Measurements from ENCODE around the gene TEX29. TPM values are rescaled to one million over a fixed set of nuclear protein-coding genes. Genes with fewer than 3 reads are reported as not detected.

TEX29 gene
- total and polyA plus RNA-seq, 10 of the 15 experiments (the other 5 are each of a cell fraction or from before 2014, with no cell fraction given), result 0.14 to 0.30 (median 0.22) TPM; not detected in 7

DNA sequence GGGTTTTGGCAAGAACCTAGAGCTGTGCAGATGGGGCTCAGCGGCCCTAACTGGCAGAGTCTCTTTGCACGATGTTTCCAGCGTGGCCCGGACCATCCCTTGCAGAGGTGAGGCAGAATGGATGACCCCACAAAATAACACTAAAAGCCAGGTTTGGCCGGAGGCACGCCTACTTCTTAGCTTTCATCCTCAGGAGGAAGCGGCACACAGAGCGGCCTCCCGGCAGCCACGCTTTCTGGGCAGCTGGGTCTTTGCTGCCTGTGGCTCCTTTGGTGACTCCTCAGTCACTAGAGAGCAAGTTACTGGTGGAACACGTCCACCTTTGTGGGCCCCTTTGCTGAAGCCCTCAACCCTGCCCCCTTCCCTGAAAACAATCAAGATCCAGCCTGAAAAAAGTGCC lies 25.2 kb downstream of the TEX29 start:
- Histone ChIP-seq H3K4me1 (ENCODE audit: control insufficient read depth, insufficient read depth, low read length) (no peaks in the 10 kb centered on the region), H3K36me3 (ENCODE audit: control insufficient read depth in 2 of 2, insufficient read depth in 2 of 2, low read length in 1 of 2) (no peaks in the 10 kb centered on the region; a peak in 1 of 4 replicates), H3K27me3 (replicated peaks in 1 of 2; ENCODE audit: control insufficient read depth in 2 of 2, insufficient read depth in 2 of 2, low read length in 1 of 2) (no peaks in the 10 kb centered on the region), H2AFZ (ENCODE audit: control insufficient read depth, low read depth, low read length) (no peak overlapping the region), H3K4me3 (no peak overlapping the region), H4K20me1 (ENCODE audit: control insufficient read depth, insufficient read depth) (no peaks in the 10 kb centered on the region), H3K27ac (ENCODE audit: control insufficient read depth, insufficient read depth) (no peak overlapping the region), H3K79me2 (ENCODE audit: control insufficient read depth, insufficient read depth, low read length) (no peaks in the 10 kb centered on the region), H3K9me3 (replicated peaks; ENCODE audit: control insufficient read depth, insufficient read depth, low read length) (no peaks in the 10 kb centered on the region), H3K9ac (ENCODE audit: control insufficient read depth, insufficient read depth, low read length) (no peak overlapping the region), H3K4me2 (ENCODE audit: control insufficient read depth, insufficient read depth) (no peak overlapping the region)
- intact Hi-C loops (cut with micrococcal nuclease; ENCODE audit: unreplicated experiment) (no loop called here), in situ Hi-C loops (cut with MboI) (no loop called here)
- ChIA-PET CTCF (no interaction called here), SMC1A (ENCODE audit: uncharacterized antibody, unreplicated experiment) (no interaction called here), POLR2A (no interaction called here), RAD21 (ENCODE audit: unreplicated experiment) (no interaction called here)
- DNase-seq (ENCODE audit: low read depth, low spot score) (no peak), FAIRE-seq (no peak), ATAC-seq (no peak)
- no TSS peak for BruUV-seq (replicated peaks)
- 70% methylated on average over 11 of the region's 11 CpGs for WGBS (ENCODE audit: insufficient coverage, insufficient replicate concordance, low lambda C conversion rate, missing lambda C conversion rate)
- no peak for TF ChIP-seq HDAC2 (IDR thresholded peaks at IDR 0.05)
- no peak for TF ChIP-seq MTA3 (IDR thresholded peaks at IDR 0.05; ENCODE audit: borderline replicate concordance, low read length)
- TF ChIP-seq IKZF2 (IDR thresholded peaks at IDR 0.05), result no peak
- TF ChIP-seq EP300 (IDR thresholded peaks at IDR 0.05; ENCODE audit: borderline replicate concordance in 1 of 2, control insufficient read depth in 1 of 2, low read depth in 2 of 2, low read length in 2 of 2), result no peak
- no peak for TF ChIP-seq GABPA (IDR thresholded peaks at IDR 0.05; ENCODE audit: low read depth)
- no peak for TF ChIP-seq JUND (IDR thresholded peaks at IDR 0.05; ENCODE audit: low read depth, low read length)
- TF ChIP-seq TAF1 (IDR thresholded peaks at IDR 0.05; ENCODE audit: borderline replicate concordance, low read depth, low read length), result no peak
- TF ChIP-seq STAT1 (conservative IDR thresholded peaks at IDR 0.05), result no peak
- TF ChIP-seq, protein P1, sequence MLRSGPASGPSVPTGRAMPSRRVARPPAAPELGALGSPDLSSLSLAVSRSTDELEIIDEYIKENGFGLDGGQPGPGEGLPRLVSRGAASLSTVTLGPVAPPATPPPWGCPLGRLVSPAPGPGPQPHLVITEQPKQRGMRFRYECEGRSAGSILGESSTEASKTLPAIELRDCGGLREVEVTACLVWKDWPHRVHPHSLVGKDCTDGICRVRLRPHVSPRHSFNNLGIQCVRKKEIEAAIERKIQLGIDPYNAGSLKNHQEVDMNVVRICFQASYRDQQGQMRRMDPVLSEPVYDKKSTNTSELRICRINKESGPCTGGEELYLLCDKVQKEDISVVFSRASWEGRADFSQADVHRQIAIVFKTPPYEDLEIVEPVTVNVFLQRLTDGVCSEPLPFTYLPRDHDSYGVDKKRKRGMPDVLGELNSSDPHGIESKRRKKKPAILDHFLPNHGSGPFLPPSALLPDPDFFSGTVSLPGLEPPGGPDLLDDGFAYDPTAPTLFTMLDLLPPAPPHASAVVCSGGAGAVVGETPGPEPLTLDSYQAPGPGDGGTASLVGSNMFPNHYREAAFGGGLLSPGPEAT (IDR thresholded peaks at IDR 0.05; ENCODE audit: low read depth), result no peak
- no peak for TF ChIP-seq RFX5 (IDR thresholded peaks at IDR 0.05; ENCODE audit: low read depth, low read length)
- no peak for TF ChIP-seq KAT2A (conservative IDR thresholded peaks at IDR 0.05; ENCODE audit: control insufficient read depth, low read depth, low read length)
- no peak for TF ChIP-seq CREB1 (IDR thresholded peaks at IDR 0.05; ENCODE audit: low read depth)
- no peak for TF ChIP-seq TBL1XR1 (IDR thresholded peaks at IDR 0.05; ENCODE audit: low read depth, low read length)
- TF ChIP-seq, protein P2, sequence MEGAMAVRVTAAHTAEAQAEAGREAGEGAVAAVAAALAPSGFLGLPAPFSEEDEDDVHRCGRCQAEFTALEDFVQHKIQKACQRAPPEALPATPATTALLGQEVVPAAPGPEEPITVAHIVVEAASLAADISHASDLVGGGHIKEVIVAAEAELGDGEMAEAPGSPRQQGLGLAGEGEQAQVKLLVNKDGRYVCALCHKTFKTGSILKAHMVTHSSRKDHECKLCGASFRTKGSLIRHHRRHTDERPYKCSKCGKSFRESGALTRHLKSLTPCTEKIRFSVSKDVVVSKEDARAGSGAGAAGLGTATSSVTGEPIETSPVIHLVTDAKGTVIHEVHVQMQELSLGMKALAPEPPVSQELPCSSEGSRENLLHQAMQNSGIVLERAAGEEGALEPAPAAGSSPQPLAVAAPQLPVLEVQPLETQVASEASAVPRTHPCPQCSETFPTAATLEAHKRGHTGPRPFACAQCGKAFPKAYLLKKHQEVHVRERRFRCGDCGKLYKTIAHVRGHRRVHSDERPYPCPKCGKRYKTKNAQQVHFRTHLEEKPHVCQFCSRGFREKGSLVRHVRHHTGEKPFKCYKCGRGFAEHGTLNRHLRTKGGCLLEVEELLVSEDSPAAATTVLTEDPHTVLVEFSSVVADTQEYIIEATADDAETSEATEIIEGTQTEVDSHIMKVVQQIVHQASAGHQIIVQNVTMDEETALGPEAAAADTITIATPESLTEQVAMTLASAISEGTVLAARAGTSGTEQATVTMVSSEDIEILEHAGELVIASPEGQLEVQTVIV (IDR thresholded peaks at IDR 0.05; ENCODE audit: borderline replicate concordance, partially characterized antibody), result no peak
- TF ChIP-seq SMC3 (IDR thresholded peaks at IDR 0.05; ENCODE audit: borderline replicate concordance, low read length), result no peak
- TF ChIP-seq CBFB (IDR thresholded peaks at IDR 0.05; ENCODE audit: low read depth), result no peak
- no peak for TF ChIP-seq NFIC (IDR thresholded peaks at IDR 0.05; ENCODE audit: low read depth, low read length)
- TF ChIP-seq MXI1 (IDR thresholded peaks at IDR 0.05; ENCODE audit: low read depth, low read length), result no peak
- no peak for TF ChIP-seq MAX (IDR thresholded peaks at IDR 0.05; ENCODE audit: low read depth, low read length)
- TF ChIP-seq CREM (IDR thresholded peaks at IDR 0.05; ENCODE audit: low read depth), result no peak

All from GM12878 (cell line).